Measurements from ENCODE around the gene MUSK.

The MUSK gene

GRCh38 chr9:110753731-110754231 lies 85.2 kb downstream of the MUSK start:
- no peaks in the 10 kb centered on the region for H3K36me3 ChIP-seq (replicated peaks)
- no peak for DNase-seq (ENCODE audit: low spot score in 2 of 2)

DNA sequence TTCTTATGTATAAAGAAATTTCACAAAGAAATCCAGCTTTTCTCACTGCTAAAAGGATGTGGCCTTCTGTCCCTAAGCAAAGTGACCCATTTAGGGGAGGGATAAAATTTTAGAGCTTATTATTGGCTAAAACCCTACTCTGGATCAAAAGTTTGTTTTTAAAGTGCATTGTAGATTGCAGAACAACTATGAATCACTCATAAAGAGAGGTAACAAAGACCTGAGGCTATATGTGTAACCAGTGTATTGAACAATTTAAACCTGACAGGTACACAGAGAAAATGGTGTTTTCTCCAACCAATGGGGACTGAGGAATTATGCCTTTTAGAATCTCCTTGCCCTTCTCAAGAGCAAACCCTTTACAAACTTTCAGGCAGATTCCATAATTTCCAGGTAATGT lies 86.6 kb downstream of the MUSK start:
- no peaks in the 10 kb centered on the region for H3K36me3 ChIP-seq (replicated peaks)
- H3K4me1 ChIP-seq = no peaks in the 10 kb centered on the region
- no peak overlapping the region for H3K4me3 ChIP-seq
- in situ Hi-C loops (cut with MboI; ENCODE audit: low sequenced_read_pairs) = no loop called here
- no peak for DNase-seq (ENCODE audit: low spot score in 2 of 2)
- no peaks in the 10 kb centered on the region for H3K27me3 ChIP-seq (ENCODE audit: low read depth)
- H3K9me3 ChIP-seq = no peaks in the 10 kb centered on the region

More at GRCh38 chr9:110753731-110754231, 85.2 kb downstream of the MUSK start:
- in situ Hi-C loops (cut with MboI; ENCODE audit: low sequenced_read_pairs) = no loop called here
- no peak overlapping the region for H3K4me3 ChIP-seq
- H3K9me3 ChIP-seq = no peaks in the 10 kb centered on the region
- no peaks in the 10 kb centered on the region for H3K27me3 ChIP-seq (ENCODE audit: low read depth)
- H3K4me1 ChIP-seq = no peaks in the 10 kb centered on the region

GRCh38 chr9:110758201-110758600 lies 89.6 kb downstream of the MUSK start:
- H3K4me3 ChIP-seq = no peak overlapping the region
- DNase-seq (ENCODE audit: low spot score in 2 of 2) = no peak
- in situ Hi-C loops (cut with MboI; ENCODE audit: low sequenced_read_pairs) = no loop called here
- no peaks in the 10 kb centered on the region for H3K27me3 ChIP-seq (ENCODE audit: low read depth)
- H3K4me1 ChIP-seq = no peaks in the 10 kb centered on the region
- H3K36me3 ChIP-seq (replicated peaks) = no peaks in the 10 kb centered on the region
- H3K9me3 ChIP-seq = no peaks in the 10 kb centered on the region

GRCh38 chr9:110762783-110763182 lies 94.2 kb downstream of the MUSK start:
- DNase-seq (ENCODE audit: low spot score in 2 of 2) = no peak
- Histone ChIP-seq H3K9me3 (no peaks in the 10 kb centered on the region), H3K4me3 (no peak overlapping the region), H3K36me3 (replicated peaks) (no peaks in the 10 kb centered on the region), H3K27me3 (ENCODE audit: low read depth) (no peaks in the 10 kb centered on the region), H3K4me1 (no peaks in the 10 kb centered on the region)
- in situ Hi-C loops (cut with MboI; ENCODE audit: low sequenced_read_pairs) = no loop called here

GRCh38 chr9:110763568-110763967 lies 95.0 kb downstream of the MUSK start:
- DNase-seq (ENCODE audit: low spot score in 2 of 2) = no peak

DNA sequence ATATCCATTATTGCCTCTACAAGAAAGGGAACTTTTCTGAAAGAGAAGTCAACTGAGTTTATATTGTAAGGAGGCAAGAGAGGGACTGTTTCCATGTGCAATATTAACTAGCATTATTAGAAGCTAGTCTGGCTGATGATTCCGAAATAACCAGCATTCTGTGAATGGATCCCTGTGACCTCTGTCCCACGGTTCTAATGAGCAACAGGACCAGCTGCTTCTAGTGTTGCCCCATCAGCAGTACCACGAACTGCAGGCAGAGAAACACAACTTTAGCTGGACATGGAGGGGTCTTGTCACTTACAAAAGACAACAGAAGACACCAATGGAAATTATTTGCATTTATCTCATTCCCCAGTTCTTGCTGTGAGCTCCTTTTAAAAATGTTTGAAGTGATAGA lies 95.4 kb downstream of the MUSK start:
- Histone ChIP-seq H3K4me3 (no peak overlapping the region), H3K9me3 (no peaks in the 10 kb centered on the region), H3K27me3 (ENCODE audit: low read depth) (no peaks in the 10 kb centered on the region), H3K36me3 (replicated peaks) (no peaks in the 10 kb centered on the region), H3K4me1 (no peaks in the 10 kb centered on the region)
- no peak for DNase-seq (ENCODE audit: low spot score in 2 of 2)
- in situ Hi-C loops (cut with MboI; ENCODE audit: low sequenced_read_pairs) = no loop called here

More at GRCh38 chr9:110763568-110763967, 95.0 kb downstream of the MUSK start:
- Histone ChIP-seq H3K4me1 (no peaks in the 10 kb centered on the region), H3K4me3 (no peak overlapping the region), H3K36me3 (replicated peaks) (no peaks in the 10 kb centered on the region), H3K27me3 (ENCODE audit: low read depth) (no peaks in the 10 kb centered on the region), H3K9me3 (no peaks in the 10 kb centered on the region)
- in situ Hi-C loops (cut with MboI; ENCODE audit: low sequenced_read_pairs) = no loop called here

GRCh38 chr9:110765926-110766325 lies 97.3 kb downstream of the MUSK start:
- no peak overlapping the region for H3K4me3 ChIP-seq
- H3K4me1 ChIP-seq = no peaks in the 10 kb centered on the region
- H3K27me3 ChIP-seq (ENCODE audit: low read depth) = no peaks in the 10 kb centered on the region
- in situ Hi-C loops (cut with MboI; ENCODE audit: low sequenced_read_pairs) = no loop called here
- no peaks in the 10 kb centered on the region for H3K36me3 ChIP-seq (replicated peaks)
- DNase-seq (ENCODE audit: low spot score in 2 of 2) = no peak
- H3K9me3 ChIP-seq = no peaks in the 10 kb centered on the region

DNA sequence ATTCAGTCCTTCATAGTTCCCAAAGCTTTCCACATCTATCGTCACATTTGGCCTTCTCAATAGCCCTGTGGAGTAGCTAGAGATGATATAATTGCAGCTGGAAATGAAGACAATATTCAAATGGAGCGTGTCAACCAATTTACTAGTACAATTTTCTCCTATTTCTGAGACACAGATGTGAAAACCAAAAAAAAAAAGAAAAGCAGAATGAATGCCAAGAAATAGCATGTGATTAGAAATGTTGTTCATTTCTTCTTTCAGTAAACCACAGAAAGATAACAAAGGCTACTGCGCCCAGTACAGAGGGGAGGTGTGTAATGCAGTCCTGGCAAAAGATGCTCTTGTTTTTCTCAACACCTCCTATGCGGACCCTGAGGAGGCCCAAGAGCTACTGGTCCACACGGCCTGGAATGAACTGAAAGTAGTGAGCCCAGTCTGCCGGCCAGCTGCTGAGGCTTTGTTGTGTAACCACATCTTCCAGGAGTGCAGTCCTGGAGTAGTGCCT lies 99.0 kb downstream of the MUSK start:
- in situ Hi-C loops (cut with MboI; ENCODE audit: low sequenced_read_pairs) = no loop called here
- H3K4me3 ChIP-seq = no peak overlapping the region

DNA sequence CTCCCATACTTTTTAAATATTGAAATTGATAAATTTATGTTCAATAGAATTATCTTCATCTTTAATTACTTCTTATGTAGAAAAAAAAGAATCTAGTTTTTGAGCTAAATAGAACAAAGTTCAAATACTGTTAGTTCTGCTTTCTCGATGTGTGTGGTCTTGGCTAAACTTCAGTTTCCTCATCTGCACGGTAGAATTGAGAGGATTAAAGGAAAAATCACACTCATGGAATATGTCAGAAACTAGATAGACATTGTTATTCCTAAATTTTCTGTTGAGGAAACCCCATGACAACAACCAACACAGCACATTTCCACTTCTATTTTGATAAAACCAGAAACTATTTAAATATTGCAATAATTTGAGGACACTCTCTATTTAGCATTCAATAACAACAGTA lies 100.3 kb downstream of the MUSK start:
- Histone ChIP-seq H3K36me3 (replicated peaks) (no peaks in the 10 kb centered on the region), H3K27me3 (ENCODE audit: low read depth) (no peaks in the 10 kb centered on the region), H3K4me3 (no peak overlapping the region), H3K4me1 (no peaks in the 10 kb centered on the region), H3K9me3 (no peaks in the 10 kb centered on the region)
- no peak for DNase-seq (ENCODE audit: low spot score in 2 of 2)
- in situ Hi-C loops (cut with MboI; ENCODE audit: low sequenced_read_pairs) = no loop called here

More for the DNA sequence above, 99.0 kb downstream of the MUSK start:
- Histone ChIP-seq H3K9me3 (no peaks in the 10 kb centered on the region), H3K27me3 (ENCODE audit: low read depth) (no peaks in the 10 kb centered on the region), H3K36me3 (replicated peaks) (no peaks in the 10 kb centered on the region), H3K4me1 (no peaks in the 10 kb centered on the region)
- DNase-seq (ENCODE audit: low spot score in 2 of 2) = no peak

GRCh38 chr9:110769667-110770066 lies 101.1 kb downstream of the MUSK start:
- H3K36me3 ChIP-seq (replicated peaks) = no peaks in the 10 kb centered on the region
- H3K4me1 ChIP-seq = no peaks in the 10 kb centered on the region
- in situ Hi-C loops (cut with MboI; ENCODE audit: low sequenced_read_pairs) = no loop called here
- no peak overlapping the region for H3K4me3 ChIP-seq
- no peaks in the 10 kb centered on the region for H3K9me3 ChIP-seq
- no peaks in the 10 kb centered on the region for H3K27me3 ChIP-seq (ENCODE audit: low read depth)
- no peak for DNase-seq (ENCODE audit: low spot score in 2 of 2)

GRCh38 chr9:110775724-110776123 lies 107.1 kb downstream of the MUSK start:
- no peaks in the 10 kb centered on the region for H3K9me3 ChIP-seq
- H3K4me3 ChIP-seq = no peak overlapping the region
- H3K27me3 ChIP-seq (ENCODE audit: low read depth) = no peaks in the 10 kb centered on the region
- in situ Hi-C loops (cut with MboI; ENCODE audit: low sequenced_read_pairs) = no loop called here
- no peak for DNase-seq (ENCODE audit: low spot score in 2 of 2)
- no peaks in the 10 kb centered on the region for H3K4me1 ChIP-seq
- H3K36me3 ChIP-seq (replicated peaks) = no peaks in the 10 kb centered on the region

DNA sequence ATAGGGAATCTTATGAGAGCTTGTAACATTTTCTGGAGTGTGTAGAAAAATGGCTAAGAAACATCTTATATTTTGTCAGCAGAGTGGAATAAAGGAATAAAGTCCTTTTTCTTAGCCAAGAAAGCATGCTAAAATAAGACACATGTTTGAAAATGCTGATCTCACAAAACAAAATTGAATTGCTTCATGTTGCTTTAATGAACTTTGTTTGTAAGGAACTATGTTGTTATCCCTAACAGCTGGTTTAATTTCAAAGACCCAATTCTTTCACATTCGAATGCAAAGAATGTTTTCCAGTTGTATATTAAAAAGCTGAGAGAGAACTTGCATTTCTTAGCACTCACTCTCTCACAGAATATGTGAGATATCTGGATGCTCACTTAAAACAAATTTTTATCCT lies 107.6 kb downstream of the MUSK start:
- Histone ChIP-seq H3K4me3 (no peak overlapping the region), H3K4me1 (no peaks in the 10 kb centered on the region), H3K9me3 (no peaks in the 10 kb centered on the region), H3K27me3 (ENCODE audit: low read depth) (no peaks in the 10 kb centered on the region), H3K36me3 (replicated peaks) (no peaks in the 10 kb centered on the region)
- in situ Hi-C loops (cut with MboI; ENCODE audit: low sequenced_read_pairs) = no loop called here
- no peak for DNase-seq (ENCODE audit: low spot score in 2 of 2)

DNA sequence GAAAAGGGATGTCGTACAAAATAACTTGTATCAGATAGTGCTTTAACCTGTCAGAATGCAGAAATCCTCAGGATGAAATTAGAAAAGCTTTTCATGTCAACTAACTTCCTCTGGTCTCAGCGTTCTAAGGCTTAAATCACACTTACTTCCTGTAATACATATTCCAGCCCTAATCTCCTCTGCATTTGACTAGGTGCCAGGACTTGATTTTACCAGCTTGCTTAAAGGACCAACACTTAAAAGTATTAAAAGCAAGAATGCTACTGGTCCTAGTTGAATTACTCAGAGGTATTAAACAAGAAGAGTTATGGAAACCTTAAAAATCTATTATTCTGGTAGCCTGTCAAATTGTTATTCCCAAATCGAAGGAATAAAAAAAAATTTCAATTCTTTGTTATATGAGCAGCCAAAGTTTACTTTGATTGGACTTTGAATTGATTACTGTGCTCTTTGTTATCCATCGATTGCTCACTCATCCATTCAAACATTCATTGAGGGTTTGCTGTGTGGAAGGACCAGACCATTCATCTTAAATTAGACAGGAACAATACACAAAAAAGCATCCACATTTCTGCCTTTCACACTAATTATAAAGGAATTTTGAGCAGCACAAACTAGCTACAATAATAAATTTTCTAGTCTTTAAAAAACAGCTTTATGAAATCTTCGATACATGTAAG lies 108.7 kb downstream of the MUSK start:
- Histone ChIP-seq H3K4me1 (no peaks in the 10 kb centered on the region), H3K27me3 (ENCODE audit: low read depth) (no peaks in the 10 kb centered on the region), H3K9me3 (no peaks in the 10 kb centered on the region), H3K4me3 (no peak overlapping the region), H3K36me3 (replicated peaks) (no peaks in the 10 kb centered on the region)
- in situ Hi-C loops (cut with MboI; ENCODE audit: low sequenced_read_pairs) = no loop called here
- DNase-seq (ENCODE audit: low spot score in 2 of 2) = no peak

DNA sequence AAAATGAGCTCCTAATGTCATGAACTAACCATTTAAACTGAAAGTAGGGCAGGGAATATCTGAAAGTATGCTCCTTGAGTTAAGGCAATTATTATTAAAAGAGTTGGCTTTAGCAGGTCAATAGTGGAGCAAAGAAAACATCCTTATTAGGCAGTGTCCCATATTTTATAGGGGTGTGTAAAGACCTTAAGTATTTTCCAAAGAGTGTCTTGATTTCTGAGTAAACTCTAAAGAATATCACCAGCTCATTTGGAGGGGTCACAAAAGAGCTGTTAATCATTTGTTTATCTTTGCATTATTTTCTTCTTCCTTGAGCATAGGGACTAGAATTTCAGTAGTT lies 109.3 kb downstream of the MUSK start:
- DNase-seq (ENCODE audit: low spot score in 2 of 2) = no peak
- Histone ChIP-seq H3K36me3 (replicated peaks) (no peaks in the 10 kb centered on the region), H3K4me1 (no peaks in the 10 kb centered on the region), H3K27me3 (ENCODE audit: low read depth) (no peaks in the 10 kb centered on the region), H3K4me3 (no peak overlapping the region), H3K9me3 (no peaks in the 10 kb centered on the region)
- in situ Hi-C loops (cut with MboI; ENCODE audit: low sequenced_read_pairs) = no loop called here

DNA sequence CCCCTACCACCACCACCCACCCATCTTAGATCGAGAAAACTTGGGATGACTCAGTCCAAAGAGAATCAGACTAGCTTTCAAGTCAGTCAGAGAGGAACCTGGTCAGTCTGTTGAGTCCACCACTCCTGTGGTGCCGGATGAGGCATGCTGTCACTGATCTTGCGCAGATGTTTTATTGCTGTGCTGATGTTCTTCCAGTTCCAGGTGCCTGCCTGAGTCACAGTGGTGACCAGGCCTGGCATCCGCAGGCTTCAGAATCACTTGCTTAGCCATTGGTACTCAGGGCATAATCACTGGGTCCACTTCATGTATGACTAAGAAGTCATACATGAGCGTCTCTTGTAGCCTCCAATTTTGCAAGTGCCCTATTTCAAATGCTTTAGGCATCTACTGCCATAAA lies 114.1 kb downstream of the MUSK start:
- Histone ChIP-seq H3K27me3 (ENCODE audit: low read depth) (no peaks in the 10 kb centered on the region), H3K36me3 (replicated peaks) (no peaks in the 10 kb centered on the region), H3K4me1 (no peaks in the 10 kb centered on the region), H3K9me3 (no peaks in the 10 kb centered on the region), H3K4me3 (no peak overlapping the region)
- no peak for DNase-seq (ENCODE audit: low spot score in 2 of 2)
- in situ Hi-C loops (cut with MboI; ENCODE audit: low sequenced_read_pairs) = no loop called here
